ENCODE measurements around the gene ECI1.
"Not testable (repeated sequence)": the region's sequence is repeated elsewhere in the genome, so short reads cannot be mapped to it uniquely, and the experiment has no call there.

Gene ECI1

GRCh38 chr16:2250652-2251295 lies 613 bp downstream of the ECI1 start:
- DNase-seq (no peak), ATAC-seq (replicated peaks) (peak; percentile 30 to 41)
- H3K4me3 Mint-ChIP-seq = peak overlapping the region; percentile 89 to 96
- no peaks in the 10 kb centered on the region for H3K9me3 Mint-ChIP-seq
- H3K27me3 Mint-ChIP-seq = no peaks in the 10 kb centered on the region
- H3K27ac Mint-ChIP-seq = peak overlapping the region; percentile 95
- peaks cover 13 to 29% of the 10 kb centered on the region in 2 donors for H3K4me1 Mint-ChIP-seq
- peaks cover 26 to 32% of the 10 kb centered on the region in 2 donors for H3K36me3 Mint-ChIP-seq

GRCh38 chr16:2246301-2246885 lies 5.0 kb downstream of the ECI1 start:
- Mint-ChIP-seq H3K36me3 (peaks cover 25 to 26% of the 10 kb centered on the region in 2 donors), H3K4me1 (peaks cover 3 to 7% of the 10 kb centered on the region in 2 donors), H3K4me3 (no peak overlapping the region), H3K9me3 (no peaks in the 10 kb centered on the region), H3K27ac (no peak overlapping the region), H3K27me3 (no peaks in the 10 kb centered on the region)
- ATAC-seq (replicated peaks) (no peak), DNase-seq (no peak)

DNA sequence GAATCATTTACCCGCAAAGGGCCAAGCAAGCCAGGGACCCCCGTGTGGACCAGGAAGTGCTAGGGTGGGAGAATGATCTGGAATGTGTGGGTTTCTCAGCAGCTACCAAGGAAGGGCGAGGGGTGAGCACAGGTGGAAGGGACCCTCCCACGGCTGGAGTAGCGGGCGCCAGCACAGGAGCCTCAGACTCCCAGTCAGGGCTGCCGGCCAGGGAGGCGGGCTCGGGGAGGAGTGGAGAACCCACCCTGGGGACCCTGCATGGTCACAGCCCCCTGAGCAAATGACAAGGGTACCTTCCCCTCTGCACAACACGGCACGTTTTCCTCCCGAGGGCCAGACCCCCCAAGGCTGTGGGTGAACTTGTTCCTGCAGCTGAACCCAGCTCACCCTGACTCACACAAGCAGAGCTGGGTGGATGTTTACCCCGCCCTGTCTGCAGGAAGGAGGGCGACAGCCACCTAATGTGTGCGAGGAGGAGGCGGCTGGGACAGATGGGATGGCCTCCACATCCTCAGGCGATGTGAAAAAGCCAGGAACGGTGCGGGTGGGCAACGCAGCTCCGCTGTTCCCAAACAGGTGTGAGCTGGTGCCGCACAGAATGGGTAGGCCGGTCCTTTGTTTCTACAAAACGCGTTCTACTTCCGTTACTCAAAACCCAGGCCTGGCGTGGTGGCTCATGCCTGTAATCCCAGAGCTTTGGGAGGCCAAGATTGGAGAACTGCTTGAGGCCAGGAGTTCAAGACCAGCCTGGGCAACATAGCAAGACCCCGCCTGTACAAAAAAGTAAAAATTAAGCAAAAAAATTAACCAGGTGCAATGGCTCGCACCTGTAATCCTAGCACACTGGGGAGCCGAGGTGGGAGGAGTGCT lies 6.2 kb downstream of the ECI1 start:
- H3K27me3 Mint-ChIP-seq = no peaks in the 10 kb centered on the region
- no peak overlapping the region for H3K4me3 Mint-ChIP-seq
- no peak for DNase-seq
- ATAC-seq (replicated peaks) = no peak
- H3K9me3 Mint-ChIP-seq = no peaks in the 10 kb centered on the region
- H3K27ac Mint-ChIP-seq = no peak overlapping the region
- H3K36me3 Mint-ChIP-seq = peaks cover 21 to 26% of the 10 kb centered on the region in 2 donors
- H3K4me1 Mint-ChIP-seq = no peaks in the 10 kb centered on the region

DNA sequence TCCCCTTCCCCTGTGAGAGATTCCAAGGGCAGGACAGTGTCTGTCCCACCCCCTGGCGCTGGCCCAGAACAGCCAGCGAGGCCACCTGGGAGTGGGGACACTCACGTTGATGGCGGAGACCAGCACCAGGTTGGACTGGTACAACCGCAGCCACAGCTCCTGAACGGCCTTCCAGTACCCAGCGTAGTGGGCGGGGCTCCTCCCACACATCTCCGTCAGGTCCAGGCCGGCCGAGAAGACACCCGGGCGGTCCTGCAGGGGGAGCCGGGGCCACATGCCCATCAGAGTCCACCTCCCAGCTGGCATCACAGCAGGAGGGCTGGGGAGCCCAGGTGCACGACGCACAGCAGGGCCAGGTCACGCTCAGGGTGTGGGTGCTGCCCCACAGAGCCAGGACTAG lies 7.1 kb downstream of the ECI1 start:
- H3K27me3 Mint-ChIP-seq = no peaks in the 10 kb centered on the region
- DNase-seq (no peak), ATAC-seq (replicated peaks) (no peak)
- H3K4me1 Mint-ChIP-seq = no peaks in the 10 kb centered on the region
- H3K27ac Mint-ChIP-seq = no peak overlapping the region
- peaks cover 25 to 32% of the 10 kb centered on the region in 2 donors for H3K36me3 Mint-ChIP-seq
- no peaks in the 10 kb centered on the region for H3K9me3 Mint-ChIP-seq
- H3K4me3 Mint-ChIP-seq = no peak overlapping the region

GRCh38 chr16:2243781-2244180 lies 7.6 kb downstream of the ECI1 start:
- Mint-ChIP-seq H3K27me3 (no peaks in the 10 kb centered on the region), H3K27ac (no peak overlapping the region), H3K4me3 (no peak overlapping the region), H3K36me3 (peaks cover 25 to 32% of the 10 kb centered on the region in 2 donors), H3K9me3 (no peaks in the 10 kb centered on the region), H3K4me1 (no peaks in the 10 kb centered on the region)
- ATAC-seq (replicated peaks) = no peak
- DNase-seq = no peak

DNA sequence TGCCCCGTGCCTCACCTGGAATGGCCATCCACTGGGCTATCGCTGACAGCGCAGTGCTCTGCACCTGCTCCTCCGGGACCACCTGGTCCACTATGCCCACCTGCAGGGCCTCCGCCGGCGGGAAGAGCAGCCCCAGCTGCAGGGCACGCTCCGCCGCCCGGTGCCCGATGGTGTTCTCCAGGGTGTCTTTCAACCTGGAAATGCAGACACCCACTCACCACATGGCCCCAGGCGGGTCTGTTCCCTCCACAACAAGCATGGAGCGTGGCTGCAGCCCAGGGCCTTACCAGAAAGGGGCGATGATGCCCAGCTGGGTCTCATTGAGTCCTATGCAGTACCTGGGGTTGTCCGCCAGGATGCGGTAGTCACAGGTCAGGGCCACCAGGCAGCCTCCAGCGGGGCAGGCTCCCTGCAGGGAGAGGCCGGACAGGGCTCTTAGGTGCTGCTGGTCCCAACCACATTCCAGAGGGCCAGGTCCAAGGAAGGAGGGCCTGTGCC lies 8.3 kb downstream of the ECI1 start:
- Mint-ChIP-seq H3K36me3 (peaks cover 25 to 32% of the 10 kb centered on the region in 2 donors), H3K27ac (no peak overlapping the region)
- no peak for ATAC-seq (replicated peaks)

GRCh38 chr16:2242598-2242997 lies 8.8 kb downstream of the ECI1 start:
- Mint-ChIP-seq H3K27me3 (no peaks in the 10 kb centered on the region), H3K36me3 (peaks cover 25 to 32% of the 10 kb centered on the region in 2 donors), H3K27ac (no peak overlapping the region), H3K4me3 (no peak overlapping the region), H3K4me1 (no peaks in the 10 kb centered on the region), H3K9me3 (no peaks in the 10 kb centered on the region)
- DNase-seq = no peak
- no peak for ATAC-seq (replicated peaks)

More for the DNA sequence above, 8.3 kb downstream of the ECI1 start:
- no peak for DNase-seq
- H3K27me3 Mint-ChIP-seq = no peaks in the 10 kb centered on the region
- H3K4me3 Mint-ChIP-seq = no peak overlapping the region
- no peaks in the 10 kb centered on the region for H3K9me3 Mint-ChIP-seq
- no peaks in the 10 kb centered on the region for H3K4me1 Mint-ChIP-seq

DNA sequence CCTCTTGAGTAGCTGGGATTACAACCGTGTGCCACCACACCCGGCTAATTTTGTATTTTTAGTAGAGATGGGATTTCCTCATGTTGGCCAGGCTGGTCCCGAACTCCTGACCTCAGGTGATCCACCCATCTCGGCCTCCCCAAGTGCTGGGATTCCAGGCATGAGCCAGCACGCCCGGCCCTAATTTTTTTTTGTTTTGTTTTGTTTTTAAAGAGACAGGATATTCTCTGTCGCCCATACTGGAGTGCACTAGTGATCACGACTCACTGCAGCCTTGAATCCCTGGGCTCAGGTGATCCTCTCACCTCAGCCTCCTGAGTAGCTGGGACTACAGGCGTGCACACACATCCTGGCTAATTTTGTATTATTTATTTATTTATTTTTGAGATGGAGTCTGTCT lies 11.1 kb downstream of the ECI1 start:
- not testable (repeated sequence) for DNase-seq; ATAC-seq (replicated peaks); H3K27me3 Mint-ChIP-seq; H3K4me1 Mint-ChIP-seq; H3K4me3 Mint-ChIP-seq; H3K27ac Mint-ChIP-seq; H3K9me3 Mint-ChIP-seq
- peaks cover 24 to 27% of the 10 kb centered on the region in 2 donors for H3K36me3 Mint-ChIP-seq

DNA sequence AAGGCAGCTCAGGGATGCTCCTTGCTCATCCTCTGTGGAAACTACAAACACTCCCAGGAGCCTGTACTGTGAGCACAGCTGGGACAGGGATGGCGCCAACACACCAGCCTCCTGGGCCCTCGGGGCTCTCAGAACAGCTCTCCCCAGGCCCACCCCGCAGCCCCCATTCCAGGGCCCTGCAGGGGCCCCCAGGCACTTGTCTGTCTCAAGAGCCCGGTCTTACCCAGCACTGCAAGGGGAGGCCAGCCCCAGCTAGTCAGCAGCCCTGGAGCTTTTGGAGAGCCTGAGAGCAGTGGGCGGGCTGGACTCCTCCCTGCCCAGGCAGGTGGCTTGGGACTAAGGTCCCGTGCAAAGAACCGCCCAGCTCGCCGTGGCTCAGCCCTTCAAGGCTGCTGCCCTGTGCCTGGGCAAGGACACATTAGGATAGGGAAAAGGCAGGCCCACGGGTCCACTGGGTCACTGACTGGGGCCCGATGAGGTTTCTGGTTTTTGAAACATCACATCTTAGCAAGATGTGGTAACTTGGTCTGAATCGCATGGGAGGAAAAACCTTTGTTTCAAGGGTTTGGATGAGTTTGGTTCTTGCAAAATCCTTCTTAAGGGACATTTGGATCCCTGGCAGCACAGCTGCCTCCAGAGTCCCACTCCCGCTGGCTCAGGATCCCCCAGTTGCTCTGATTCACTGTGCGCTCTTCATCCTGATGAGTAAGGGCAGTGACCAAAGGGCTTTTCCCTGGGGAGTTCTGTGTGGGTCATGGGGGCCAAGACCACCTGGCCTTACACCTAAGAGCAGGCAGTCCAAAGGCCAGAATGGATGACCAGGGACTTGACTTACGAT lies 12.3 kb downstream of the ECI1 start:
- ATAC-seq (replicated peaks) (no peak), DNase-seq (no peak)
- Mint-ChIP-seq H3K4me3 (no peak overlapping the region), H3K27me3 (no peaks in the 10 kb centered on the region), H3K9me3 (no peaks in the 10 kb centered on the region), H3K36me3 (peaks cover 29 to 30% of the 10 kb centered on the region in 2 donors), H3K27ac (no peak overlapping the region), H3K4me1 (peaks cover 0 to 10% of the 10 kb centered on the region in 2 donors)

GRCh38 chr16:2238150-2238837 lies 13.1 kb downstream of the ECI1 start:
- Mint-ChIP-seq H3K9me3 (no peaks in the 10 kb centered on the region), H3K4me1 (peaks cover 0 to 10% of the 10 kb centered on the region in 2 donors)

DNA sequence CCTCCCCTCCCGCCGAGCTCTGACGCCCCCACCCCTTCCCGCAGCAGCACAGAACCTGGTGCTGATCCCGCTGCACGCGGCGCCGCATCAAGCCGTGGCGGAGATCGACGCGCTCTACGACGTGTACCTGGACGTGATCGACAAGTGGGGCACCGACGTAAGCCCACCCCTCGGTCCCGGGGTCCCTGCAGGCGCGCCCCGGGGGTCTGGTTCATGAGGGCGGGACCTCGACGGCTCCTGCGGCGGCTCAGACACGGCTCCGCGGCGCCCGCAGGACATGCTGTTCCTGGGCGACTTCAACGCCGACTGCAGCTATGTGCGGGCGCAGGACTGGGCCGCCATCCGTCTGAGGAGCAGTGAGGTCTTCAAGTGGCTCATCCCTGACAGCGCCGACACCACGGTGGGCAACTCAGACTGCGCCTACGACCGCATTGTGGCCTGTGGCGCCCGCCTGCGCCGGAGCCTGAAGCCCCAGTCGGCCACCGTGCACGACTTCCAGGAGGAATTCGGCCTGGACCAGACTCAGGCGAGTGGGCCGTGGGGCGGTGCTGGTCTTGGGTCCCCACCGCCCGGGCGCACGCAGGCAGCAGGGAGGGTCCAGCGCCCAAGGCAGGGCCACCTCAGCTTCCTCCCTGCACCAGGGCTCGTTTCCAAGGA lies 13.8 kb downstream of the ECI1 start:
- Mint-ChIP-seq H3K9me3 (no peaks in the 10 kb centered on the region), H3K27me3 (no peaks in the 10 kb centered on the region), H3K4me1 (peaks cover 0 to 10% of the 10 kb centered on the region in 2 donors), H3K27ac (no peak overlapping the region), H3K36me3 (peaks cover 27 to 31% of the 10 kb centered on the region in 2 donors), H3K4me3 (no peak overlapping the region)
- ATAC-seq (replicated peaks) (no peak), DNase-seq (no peak)

More at GRCh38 chr16:2238150-2238837, 13.1 kb downstream of the ECI1 start:
- DNase-seq = no peak
- Mint-ChIP-seq H3K27ac (no peak overlapping the region), H3K36me3 (peaks cover 31% of the 10 kb centered on the region in 2 donors), H3K4me3 (no peak overlapping the region), H3K27me3 (no peaks in the 10 kb centered on the region)
- ATAC-seq (replicated peaks) = no peak

GRCh38 chr16:2237102-2237482 lies 14.3 kb downstream of the ECI1 start:
- Mint-ChIP-seq H3K27me3 (no peaks in the 10 kb centered on the region), H3K9me3 (no peaks in the 10 kb centered on the region), H3K4me1 (peaks cover 0 to 10% of the 10 kb centered on the region in 2 donors), H3K4me3 (no peak overlapping the region), H3K27ac (no peak overlapping the region), H3K36me3 (peaks cover 23 to 28% of the 10 kb centered on the region in 2 donors)
- DNase-seq = no peak
- ATAC-seq (replicated peaks) = no peak

Data from stimulated activated naive B cell treated with anti-CD40 and anti-IgM and Interleukin-4, amounts not matched to agents 10 μg/mL and 1 μg/mL and 100 μg/mL, for 72 hours (primary cell).